Measurements from ENCODE around the gene NEMP1. TPM values are rescaled to one million over a fixed set of nuclear protein-coding genes. Genes with fewer than 3 reads are reported as not detected.
A peak's percentile ranks its signal among the peaks of the same experiment; 100 is the strongest.

The NEMP1 gene
- total and polyA plus RNA-seq, 2 of the 13 experiments (the other 11 are each of a cell fraction or from before 2014, with no cell fraction given), result 11.4 to 12.9 TPM

- TF ChIP-seq THRA (CRISPR knock-in tag; IDR thresholded peaks at IDR 0.05; ENCODE audit: borderline replicate concordance) (0 out of 2 replicates have a peak, but pooled peaks have one; percentile 46), GMEB2 (CRISPR knock-in tag; IDR thresholded peaks at IDR 0.05; ENCODE audit: low read depth) (no peak), ZFY (CRISPR knock-in tag; IDR thresholded peaks at IDR 0.05) (peak; percentile 70; the same call in 1 of the 2 replicates), CTCF (CRISPR knock-in tag; IDR thresholded peaks at IDR 0.05) (no peak), ZNF12 (CRISPR knock-in tag; IDR thresholded peaks at IDR 0.05) (no peak), CSRNP1 (CRISPR knock-in tag; IDR thresholded peaks at IDR 0.05) (peak; percentile 87; the same call in 1 of the 2 replicates), SNAI1 (CRISPR knock-in tag; IDR thresholded peaks at IDR 0.05; ENCODE audit: borderline replicate concordance) (no peak), ZNF788 (CRISPR knock-in tag; IDR thresholded peaks at IDR 0.05; ENCODE audit: borderline replicate concordance) (no peak), YY1 (IDR thresholded peaks at IDR 0.05; ENCODE audit: insufficient read depth, insufficient replicate concordance, low read depth, low read length) (peak; percentile 79), SAP130 (CRISPR knock-in tag; IDR thresholded peaks at IDR 0.05; ENCODE audit: low read depth) (peak; percentile 99), MYPOP (CRISPR knock-in tag; IDR thresholded peaks at IDR 0.05) (peak; percentile 37; the same call in 1 of the 2 replicates), NFIB (CRISPR knock-in tag; IDR thresholded peaks at IDR 0.05; ENCODE audit: borderline replicate concordance) (no peak), TCF7L2 (IDR thresholded peaks at IDR 0.05; ENCODE audit: low read depth, low read length) (no peak), ZNF3 (CRISPR knock-in tag; IDR thresholded peaks at IDR 0.05) (no peak), ZBTB25 (CRISPR knock-in tag; IDR thresholded peaks at IDR 0.05) (no peak), MTF2 (CRISPR knock-in tag; IDR thresholded peaks at IDR 0.05; ENCODE audit: borderline replicate concordance) (no peak), KDM1A (CRISPR knock-in tag; IDR thresholded peaks at IDR 0.05) (no peak), LCORL (IDR thresholded peaks at IDR 0.05) (no peak), LCORL (CRISPR knock-in tag; IDR thresholded peaks at IDR 0.05) (no peak; the same call in 1 of the 2 replicates), MLLT10 (CRISPR knock-in tag; IDR thresholded peaks at IDR 0.05) (no peak), NCOA2 (CRISPR knock-in tag; IDR thresholded peaks at IDR 0.05) (no peak)
These were observed at the start of gene NEMP1 (continued) for GRCh38 chr12:57078519-57079404.

Measured in HepG2 (cell line).